Measurements from ENCODE around the gene SH3PXD2A.
"Not testable (repeated sequence)": the region's sequence is repeated elsewhere in the genome, so short reads cannot be mapped to it uniquely, and the experiment has no call there.

Gene SH3PXD2A

DNA sequence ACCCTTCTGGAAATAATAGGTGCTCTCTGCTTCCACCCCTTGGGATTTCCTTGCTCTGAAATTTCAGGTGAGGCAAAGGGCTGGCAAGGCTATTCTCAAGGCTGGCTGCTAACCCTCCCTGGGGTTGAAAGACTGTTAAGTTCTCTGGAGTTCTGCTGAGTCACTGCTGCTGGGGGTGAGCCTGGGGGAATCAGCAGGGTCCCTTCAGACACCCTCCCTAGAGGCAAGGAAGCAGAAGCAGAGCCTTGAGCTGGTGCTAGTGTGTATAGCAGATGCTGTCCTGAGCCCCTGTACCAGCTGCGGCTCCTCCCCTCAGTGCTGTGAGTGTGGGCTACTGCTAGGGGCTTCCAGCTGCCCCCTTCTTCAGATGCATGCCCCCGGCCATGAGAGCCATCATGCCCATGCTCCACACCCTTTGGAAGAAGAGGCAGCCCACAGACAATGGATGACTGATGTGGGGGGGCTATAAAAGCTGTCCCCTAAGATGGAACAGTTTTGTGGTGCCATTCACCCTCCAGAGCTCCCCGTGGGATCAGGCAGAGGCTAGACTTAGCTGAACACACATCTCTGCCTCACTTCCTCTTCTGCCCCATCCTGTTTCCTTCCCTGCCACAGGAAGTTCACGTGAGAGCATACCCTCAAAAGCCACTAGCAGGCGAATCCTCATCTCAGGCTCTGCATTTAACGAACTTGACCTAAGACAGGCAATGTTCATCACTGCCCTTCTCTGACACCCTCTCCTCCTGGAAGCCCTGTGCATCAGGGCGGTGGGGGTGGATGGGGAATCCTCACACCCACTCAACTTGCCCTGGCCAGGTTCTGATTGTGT, 91.8 kb downstream of the SH3PXD2A start:
- no peak for DNase-seq

DNA sequence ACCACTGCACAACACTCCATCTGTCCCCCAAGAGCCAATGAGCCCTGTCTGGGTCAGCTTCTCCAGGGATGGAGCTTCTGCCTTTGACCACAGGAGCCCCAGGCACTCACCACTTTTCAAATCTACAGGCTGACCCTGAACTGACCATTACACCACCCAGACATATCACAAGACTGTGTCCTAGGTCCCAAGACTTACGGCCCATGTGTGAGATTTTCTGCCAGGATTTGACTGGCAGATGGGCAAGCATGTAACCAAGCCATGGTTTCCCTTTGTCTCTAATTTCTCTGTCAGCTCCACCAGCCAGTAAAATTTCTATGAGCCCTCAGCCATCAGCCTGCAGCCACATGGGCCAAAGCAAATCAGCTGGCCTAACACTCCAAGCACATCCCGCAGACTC, 92.5 kb downstream of the SH3PXD2A start:
- DNase-seq = no peak

DNA sequence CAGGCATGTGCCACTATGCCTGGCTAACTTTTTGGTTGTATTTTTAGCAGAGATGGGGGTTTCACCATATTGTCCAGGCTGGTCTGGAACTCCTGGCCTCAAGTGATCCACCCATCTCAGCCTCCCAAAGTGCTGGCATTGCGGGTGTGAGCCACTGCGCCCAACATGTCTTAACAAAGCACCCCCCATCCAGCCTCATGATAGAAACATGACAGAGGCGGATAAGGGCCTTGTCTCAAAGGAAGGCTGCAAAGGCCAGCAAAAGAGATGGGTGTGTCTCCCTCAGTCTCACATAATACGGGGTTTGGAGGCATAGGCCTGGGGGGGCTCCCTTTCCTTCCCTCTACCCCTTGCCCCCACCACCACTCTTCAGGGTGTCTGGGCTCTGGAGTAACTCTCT, 93.2 kb downstream of the SH3PXD2A start:
- no peak for DNase-seq

DNA sequence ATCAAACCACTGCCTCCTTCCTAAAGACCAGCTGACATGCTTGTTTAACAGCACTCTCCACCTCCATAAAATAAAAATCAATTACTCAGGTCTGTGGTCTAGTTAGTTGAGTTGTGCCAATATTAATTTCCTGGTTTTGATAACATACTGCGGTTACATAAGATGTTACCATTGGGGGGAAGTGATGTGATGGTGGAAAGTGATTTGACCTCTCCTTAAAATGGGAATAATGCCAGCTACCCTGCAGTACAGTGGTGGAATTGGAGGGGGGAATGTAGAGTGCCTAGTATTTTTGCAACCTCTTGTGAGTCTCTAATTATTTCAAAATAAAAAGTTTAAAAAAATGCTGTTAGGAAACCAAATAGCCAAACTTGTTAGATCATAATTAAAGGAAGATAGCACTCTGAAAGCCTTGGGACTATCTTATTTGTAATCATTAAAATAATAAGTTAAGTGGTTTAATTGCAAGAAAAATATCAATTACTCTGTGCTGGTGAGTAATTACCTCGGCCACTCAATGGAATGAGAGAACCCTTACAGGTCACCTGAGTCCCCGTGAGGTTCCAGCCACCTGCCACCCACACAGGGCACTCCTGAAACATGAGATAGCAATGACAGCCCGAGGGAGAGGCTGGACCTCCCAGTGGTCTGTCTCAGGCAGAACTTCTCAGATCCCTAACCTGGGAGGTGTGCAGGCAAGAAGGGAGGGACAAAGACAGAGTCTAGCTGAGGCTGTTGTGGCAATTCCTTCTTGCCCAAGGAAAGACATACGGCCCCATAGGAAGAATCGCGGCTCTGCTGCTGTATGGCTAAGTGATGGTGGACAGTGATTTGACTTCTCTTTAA, 94.1 kb downstream of the SH3PXD2A start:
- peak; percentile 71 for DNase-seq

DNA sequence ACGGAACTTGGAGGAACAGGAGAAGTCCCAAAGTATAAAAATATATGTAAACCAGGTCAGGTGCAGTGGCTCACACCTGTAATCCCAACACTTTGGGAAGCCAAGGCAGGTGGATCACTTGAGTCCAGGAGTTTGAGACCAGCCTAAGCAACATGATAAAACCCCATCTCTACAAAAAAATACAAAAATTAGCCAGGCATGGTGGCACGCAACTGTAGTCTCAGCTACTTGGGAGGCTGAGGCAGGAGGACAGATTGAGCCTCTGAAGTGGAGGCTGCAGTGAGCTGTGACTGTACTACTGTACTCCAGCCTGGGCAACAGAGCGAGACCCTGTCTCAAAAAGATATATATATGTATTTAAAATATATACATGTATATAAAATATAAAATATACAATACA, 95.1 kb downstream of the SH3PXD2A start:
- DNase-seq = not testable (repeated sequence)

DNA sequence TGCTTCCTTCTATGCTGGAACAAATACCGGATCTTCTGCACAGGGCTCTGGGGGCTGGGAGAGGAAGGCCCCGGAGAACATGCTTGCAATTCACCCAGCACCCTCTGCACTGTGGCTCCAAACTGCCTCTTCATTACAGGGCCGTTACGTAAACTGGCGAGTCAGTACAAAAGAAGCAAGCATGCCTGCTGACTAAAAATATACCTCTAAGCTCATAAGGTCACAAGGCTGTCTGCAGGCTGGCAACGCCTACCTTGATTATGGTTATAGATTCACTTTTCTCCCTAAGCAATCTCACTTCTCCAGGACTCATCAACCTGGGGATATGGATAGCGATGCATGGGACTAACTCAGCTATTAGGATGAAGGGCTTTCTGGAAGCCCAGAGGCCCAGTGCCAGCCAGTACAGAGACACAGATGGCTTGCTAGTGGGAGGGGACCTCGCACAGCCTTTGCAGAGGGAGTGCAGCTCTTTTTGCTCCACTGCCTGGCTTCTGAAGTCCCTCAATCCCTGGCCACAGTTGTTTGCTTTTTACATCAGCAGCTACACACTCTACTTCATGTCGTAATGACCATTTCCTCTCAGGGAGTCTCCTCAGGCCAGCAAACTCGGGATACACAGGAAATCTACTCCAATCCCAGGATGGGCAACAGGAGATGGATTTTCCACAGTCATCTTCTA, 96.1 kb downstream of the SH3PXD2A start:
- DNase-seq = no peak

DNA sequence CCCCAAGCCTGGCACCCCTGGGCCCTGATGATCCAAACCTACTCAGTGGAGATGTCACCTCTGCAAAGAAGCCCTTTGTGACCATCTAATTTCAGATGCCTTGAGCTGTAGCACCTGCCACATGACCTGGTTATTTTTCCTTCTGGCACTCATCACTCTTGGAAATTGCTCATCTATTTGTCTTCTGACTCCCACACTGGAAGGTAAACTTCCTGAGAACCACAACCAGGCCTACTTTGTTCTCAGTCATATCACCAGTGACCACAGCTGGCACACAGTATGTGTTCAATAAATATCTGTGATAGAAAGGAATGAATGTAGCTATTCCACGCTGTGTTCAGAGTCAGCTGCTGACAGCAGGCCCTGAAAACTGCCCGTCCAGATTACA, 97.1 kb downstream of the SH3PXD2A start:
- DNase-seq = no peak

DNA sequence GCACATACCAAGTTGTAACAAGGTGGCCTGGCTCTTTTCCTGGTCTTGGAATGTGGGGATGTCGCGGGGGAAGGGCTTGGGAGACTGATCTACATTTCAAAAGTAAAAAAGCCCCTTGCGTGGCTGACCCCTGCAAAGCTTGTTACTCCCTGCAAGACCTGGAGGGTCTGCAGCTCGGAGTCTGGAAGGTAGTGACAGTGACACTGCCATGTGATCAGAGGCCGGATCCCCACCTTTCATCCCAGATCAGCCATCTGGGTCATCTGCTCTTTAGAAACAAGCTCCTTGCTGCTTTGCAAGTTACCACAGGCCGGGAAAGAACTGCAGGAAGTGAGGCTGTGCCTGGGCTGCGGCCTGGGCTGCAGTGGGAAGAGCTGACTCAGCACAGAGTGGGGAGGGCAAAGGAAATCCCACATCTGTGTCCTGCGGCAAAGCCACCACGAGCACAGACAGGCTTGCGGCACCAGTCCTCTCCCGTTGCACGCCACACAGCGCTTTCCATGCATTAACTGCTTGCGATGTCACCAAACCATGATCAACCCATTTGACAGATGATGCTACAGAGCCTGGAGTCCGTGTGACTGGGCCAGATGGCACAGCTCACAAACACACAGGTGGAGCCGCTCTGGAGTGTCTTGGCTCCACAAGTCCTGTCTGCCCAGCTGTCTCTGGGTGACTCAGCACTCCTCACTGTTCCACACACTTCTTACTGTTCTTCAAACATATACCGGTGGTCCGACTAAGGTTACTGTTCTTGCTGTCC, 97.7 kb downstream of the SH3PXD2A start:
- DNase-seq = no peak

DNA sequence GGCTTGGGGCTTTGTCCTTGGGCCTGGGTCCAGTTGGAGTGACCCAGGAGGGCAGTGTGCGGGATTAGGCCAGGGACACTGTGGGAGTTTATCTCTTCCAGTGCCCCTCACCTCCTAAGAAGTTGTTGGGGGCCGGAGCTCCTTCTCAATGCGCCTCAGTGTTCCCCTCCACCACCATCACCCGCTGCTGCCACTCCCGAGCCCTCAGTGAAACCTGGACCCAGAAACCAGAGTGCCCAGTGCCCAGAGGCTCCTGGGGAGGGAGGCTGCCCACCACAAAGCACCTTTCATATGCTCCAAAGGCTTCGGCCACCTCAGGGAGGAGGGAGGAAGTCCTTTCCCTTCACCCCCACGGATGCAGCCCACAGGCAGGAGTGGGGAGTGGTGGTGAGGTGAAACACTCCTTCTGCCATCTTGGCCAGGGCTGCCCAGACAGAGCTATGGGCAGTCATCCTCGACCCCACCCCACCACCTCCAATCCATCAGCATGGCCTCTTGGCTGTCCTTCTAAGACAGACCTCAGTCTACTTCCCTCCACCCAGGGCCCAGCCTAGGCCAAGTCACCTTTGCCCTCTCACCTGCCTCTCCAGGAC, 99.0 kb downstream of the SH3PXD2A start:
- DNase-seq = no peak

DNA sequence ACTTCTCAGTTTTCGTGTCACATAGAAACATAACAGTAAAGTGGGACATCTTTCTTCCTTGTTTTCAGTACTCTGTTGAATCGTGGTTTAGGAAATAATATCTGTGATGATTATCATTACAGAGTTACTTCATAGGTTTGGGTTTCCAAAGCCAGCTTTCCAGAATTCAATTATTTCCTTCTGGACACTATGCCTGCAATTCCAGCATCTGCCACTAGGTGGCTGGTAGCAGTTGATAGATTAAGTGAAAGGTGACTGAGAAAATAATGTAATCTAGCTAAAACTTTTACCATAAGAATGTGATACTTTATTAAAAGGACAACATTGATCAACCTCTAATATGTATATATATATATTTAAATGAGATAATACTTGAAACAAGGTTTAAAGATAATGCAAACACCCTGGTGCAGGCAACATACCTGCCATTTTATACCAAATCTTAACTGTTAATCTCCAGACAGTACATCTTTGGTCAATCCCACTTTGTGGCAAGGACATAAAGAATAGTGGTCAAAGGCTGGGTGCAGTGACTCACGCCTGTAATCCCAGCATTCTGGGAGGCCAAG, 102.6 kb downstream of the SH3PXD2A start:
- no peak for DNase-seq

DNA sequence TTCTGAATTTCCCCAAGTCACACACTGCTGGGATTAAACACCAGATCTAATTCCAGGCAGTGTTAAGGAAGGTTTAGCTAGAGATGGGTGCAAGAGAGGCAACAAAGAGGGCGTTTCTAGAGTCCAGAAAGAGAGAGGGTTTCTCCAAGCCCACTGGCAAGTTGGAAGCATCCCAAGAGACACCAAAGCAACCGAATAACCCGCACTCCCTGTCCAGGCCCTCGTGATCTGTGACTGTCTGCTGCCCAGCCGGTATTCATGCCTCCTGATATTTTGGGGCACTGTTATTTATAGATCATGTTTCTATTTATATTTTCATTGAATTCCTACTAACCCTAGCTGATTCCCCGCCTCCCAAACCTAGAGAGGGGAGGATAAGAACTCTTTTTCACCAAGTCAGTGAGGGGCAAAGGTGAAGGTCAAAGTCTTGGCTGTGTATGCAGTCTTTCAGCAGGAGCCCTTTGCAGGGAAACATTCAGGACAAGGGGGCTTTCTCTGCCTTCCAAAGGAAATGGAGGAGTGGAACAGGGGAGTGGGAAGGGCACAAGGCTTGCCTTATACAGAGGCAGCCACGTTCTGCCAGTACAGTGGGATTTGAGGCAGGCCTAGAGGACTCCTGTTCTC, 103.6 kb downstream of the SH3PXD2A start:
- DNase-seq = no peak

DNA sequence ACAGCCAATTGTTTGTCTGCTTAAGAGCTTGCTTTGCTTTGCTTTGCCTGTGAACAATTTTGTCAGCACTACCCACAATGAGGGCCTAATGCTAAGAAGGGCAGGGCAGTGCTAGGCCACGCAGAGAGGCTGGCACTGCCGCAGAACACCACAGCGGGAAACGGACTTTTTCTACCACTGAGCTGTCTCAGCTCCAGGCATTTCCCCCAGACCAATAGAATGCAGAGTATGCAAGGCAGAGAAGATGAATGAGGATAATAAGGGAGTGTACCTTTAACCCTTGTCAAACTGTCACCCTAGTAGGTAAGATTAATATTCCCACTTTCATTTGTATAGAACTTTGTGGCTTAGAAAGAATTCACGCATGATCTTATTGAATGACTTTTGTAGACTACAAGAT, 104.5 kb downstream of the SH3PXD2A start:
- no peak for DNase-seq

DNA sequence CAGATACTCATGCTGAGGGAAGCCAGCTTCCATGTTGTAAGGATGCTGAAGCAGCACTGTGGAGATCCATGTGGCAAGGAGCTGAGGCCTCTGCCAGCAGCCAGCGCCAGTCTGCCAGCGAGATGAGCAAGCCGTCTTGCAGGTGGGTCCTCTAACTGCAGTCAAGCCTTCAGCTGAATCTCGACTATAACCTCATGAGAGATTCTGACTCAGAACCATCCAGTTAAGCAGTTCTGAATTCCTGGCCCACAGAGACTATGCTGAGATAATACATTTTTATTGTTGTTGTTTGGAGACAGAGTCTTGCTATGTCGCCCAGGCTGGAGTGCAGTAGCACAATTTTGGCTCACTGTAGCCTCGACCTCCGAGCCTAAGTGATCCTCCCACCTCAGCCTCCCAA, 105.6 kb downstream of the SH3PXD2A start:
- DNase-seq = no peak

DNA sequence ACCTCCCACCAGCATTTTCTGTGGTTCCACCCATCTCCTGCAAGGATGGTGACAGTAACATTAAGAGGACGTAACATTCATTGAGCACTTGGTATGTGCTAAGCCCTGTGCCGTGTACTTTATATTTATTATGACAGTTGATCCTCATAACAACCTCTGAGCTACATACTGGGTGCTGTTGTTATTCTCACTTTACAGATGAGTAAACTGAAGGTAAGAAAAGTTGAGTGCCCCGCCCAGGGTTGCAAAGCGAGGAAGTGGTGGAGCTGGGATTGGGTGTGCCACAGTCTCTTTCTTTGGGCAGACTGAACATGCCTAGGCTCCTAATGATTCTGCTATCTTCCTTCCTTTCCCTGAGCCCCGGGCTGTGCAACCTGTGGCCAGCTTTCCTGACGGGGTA, 107.4 kb downstream of the SH3PXD2A start:
- DNase-seq = no peak

DNA sequence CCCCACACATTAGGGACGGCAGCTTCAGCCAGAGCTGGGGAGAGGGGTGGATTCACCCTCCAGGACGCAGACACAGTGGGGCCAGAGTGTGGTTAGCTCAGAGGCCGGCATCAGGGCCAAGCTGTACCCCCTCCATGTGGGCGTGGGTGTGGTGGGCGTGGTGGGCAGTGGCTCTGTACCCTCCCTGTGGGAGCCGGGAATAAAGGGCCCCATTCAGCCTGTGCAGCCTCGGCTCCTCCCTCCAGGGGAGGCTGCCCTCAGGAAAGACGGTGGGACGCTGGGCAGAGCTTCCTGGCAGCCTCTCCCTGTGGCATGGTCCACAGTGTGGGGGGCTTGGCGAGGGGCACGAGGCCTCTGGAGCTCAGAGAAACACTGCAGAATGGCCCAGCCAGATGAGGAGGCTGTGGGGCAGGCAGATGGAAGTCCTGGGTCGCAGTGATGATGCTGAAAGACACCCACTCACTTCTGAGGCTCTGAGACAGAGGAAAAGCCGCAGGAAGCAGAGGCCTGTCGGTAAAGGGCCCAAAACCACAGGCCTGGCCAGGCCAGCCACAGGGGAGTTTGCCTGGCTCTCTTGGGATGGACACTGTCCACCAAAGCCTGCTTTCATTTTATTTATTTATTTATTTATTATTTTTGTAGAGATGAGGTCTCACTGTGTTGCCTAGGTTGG, 108.0 kb downstream of the SH3PXD2A start:
- no peak for DNase-seq

DNA sequence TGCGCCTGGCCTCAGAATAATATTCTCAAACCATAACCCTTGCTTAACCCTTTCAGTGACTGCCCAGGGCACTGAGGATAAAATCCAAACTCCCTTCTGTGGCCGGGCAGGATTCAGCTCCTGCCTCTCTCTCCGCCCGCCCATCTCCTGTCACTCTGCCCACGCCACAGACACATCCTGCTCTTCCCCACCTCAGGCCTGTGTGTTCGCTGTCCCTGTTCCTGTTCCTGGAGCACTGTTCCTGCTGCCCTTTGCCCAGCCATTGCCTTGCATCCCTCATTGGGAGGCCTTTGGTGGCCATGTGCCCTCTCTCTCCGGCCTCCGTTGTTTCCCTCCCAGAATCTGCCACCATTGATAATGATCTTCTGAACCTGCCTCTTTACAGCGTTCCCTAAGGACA, 108.8 kb downstream of the SH3PXD2A start:
- no peak for DNase-seq

DNA sequence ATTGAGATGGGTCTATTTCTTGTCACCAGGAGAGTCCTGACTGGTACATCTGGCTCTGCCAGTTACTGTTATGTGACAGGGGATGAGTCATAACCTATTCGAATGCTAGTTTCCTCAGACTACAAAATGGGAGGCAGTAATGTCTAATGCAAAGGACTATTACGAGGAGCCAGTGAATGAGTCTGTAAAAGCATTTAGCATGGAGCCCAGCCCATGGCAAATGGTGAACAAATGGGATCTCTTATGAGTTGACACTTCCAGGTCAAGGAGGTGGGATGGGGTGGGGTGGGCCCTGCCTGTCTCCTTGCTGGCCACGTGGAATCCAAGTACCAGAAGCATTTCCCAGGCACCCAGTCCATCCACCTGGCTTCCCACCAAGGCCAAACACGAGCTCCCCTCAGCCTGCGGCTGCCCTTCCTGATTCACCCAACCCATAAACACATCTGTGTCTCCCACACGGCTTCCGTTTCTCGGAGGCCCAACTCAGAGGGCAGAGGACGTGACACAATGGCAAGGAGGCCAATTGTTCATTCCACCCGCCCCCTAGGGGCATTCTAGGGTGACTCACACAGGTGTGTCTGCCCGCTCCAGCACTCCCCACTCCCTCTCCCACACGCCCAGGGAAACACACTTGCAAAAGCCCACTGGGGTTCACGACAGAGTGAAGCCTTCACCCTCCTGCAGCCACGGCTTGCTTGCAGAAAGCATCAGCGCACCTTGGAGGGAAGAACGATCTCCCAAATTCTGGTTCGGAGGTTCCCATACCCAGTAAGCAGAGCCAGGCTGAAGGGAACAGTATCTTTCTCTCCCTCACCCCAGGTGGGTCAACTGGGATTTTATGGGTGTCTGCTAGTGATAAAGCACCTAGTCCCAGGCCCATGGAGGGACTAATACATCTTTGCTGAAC, 109.8 kb downstream of the SH3PXD2A start:
- DNase-seq = no peak

DNA sequence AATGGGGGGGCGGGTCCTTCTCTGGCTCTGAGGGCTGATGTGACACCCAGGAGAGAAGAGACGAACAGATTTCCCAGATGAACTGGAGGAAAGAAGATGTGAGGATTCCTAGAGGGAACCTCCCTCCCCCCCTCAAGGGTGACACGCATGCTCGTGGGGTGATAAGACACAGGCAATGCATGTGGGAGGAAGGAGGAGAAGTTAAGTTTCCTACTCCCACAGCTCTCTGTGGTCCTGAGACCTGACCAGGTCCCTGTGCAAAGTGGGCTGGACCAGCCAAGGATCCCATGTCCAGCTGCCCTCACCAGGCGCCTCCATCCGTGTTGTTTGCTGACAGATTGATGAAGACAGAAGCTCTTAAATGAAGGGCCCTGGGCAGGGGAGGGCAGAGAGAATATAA, 112.6 kb downstream of the SH3PXD2A start:
- DNase-seq = no peak

DNA sequence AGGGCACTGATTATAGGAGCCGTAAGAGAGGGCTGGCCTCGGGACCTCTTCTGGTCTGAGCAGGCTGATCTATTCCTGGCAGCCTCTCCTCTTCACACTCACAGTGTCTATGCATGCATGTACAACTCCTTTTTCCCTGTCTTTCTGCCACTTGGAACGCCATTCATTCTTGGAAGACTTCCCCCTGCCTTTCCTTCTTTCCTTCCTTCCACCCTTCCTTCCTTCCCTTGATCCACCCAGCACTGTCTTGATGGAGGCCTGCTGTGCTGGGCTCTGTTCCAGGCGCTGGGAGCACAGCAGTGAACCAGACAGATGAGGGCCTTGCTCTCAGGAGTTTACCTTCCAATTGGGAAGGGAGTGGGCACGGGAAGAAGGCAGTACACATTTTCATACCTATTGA, 114.8 kb downstream of the SH3PXD2A start:
- no peak for DNase-seq
